Measurements from ENCODE around the gene STAT1.

Gene STAT1

DNA sequence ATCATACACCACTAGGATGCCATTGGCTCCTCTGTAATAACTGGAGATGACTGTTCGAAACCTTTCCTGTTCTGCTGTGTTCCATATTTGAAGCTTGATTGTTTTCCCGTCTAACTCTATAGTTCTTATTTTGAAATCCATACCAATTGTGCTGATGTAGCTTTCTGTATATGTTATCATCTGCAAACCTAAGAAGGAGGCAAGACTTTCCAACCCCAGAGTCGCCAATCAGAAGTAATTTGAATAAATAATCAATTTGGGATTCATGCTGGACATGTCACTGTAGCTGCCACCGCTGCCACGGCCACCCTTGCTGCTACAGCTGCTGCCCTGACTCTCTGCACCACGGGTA is 20.7 kb downstream of the STAT1 start:
- Histone ChIP-seq H3K36me3 (replicated peaks; ENCODE audit: low read depth, low read length) (peaks cover 53% of the 10 kb centered on the region), H2AFZ (ENCODE audit: low read depth, low read length) (no peak overlapping the region), H4K20me1 (ENCODE audit: insufficient read depth, low read length) (no peaks in the 10 kb centered on the region), H3K4me3 (ENCODE audit: low read length) (no peak overlapping the region), H3K9me3 (ENCODE audit: insufficient read depth, low read length) (no peaks in the 10 kb centered on the region), H3K9ac (ENCODE audit: low read length) (no peak overlapping the region), H3K27ac (ENCODE audit: low read length) (no peak overlapping the region), H3K27me3 (ENCODE audit: low read depth, low read length) (no peaks in the 10 kb centered on the region), H3K4me2 (ENCODE audit: low read length) (no peak overlapping the region), H3K4me1 (ENCODE audit: low read length) (peaks cover 8% of the 10 kb centered on the region), H3K79me2 (ENCODE audit: low read length) (no peaks in the 10 kb centered on the region)
- TF ChIP-seq EZH2phosphoT487 (IDR thresholded peaks at IDR 0.05; ENCODE audit: low read depth), result no peak
- TF ChIP-seq, protein P1, sequence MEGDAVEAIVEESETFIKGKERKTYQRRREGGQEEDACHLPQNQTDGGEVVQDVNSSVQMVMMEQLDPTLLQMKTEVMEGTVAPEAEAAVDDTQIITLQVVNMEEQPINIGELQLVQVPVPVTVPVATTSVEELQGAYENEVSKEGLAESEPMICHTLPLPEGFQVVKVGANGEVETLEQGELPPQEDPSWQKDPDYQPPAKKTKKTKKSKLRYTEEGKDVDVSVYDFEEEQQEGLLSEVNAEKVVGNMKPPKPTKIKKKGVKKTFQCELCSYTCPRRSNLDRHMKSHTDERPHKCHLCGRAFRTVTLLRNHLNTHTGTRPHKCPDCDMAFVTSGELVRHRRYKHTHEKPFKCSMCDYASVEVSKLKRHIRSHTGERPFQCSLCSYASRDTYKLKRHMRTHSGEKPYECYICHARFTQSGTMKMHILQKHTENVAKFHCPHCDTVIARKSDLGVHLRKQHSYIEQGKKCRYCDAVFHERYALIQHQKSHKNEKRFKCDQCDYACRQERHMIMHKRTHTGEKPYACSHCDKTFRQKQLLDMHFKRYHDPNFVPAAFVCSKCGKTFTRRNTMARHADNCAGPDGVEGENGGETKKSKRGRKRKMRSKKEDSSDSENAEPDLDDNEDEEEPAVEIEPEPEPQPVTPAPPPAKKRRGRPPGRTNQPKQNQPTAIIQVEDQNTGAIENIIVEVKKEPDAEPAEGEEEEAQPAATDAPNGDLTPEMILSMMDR (IDR thresholded peaks at IDR 0.05; ENCODE audit: low read depth, low read length), result no peak

DNA sequence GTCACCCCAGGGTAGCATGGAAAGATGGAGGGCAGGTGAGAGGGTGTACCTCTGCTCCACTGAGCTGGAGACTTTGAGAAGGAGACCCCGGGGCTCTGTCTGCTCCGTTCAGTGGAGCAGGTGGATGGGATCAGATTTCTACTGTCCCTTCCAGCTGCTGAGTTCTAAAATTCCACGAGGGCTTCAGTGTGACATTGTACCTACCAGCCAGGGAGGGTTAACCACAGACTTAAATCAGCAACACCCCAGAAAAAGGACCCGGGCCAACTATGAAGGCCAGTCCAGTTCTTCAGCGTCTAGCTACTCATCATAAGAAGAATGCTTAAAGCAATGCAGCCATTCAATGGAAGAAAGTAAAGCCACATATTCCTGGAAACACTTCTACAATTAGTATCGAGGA is 23.8 kb downstream of the STAT1 start:
- no peak overlapping the region for H3K27ac ChIP-seq (ENCODE audit: low read length)
- no peaks in the 10 kb centered on the region for H4K20me1 ChIP-seq (ENCODE audit: insufficient read depth, low read length)
- no peak overlapping the region for H3K4me3 ChIP-seq (ENCODE audit: low read length)
- H3K79me2 ChIP-seq (ENCODE audit: low read length), result no peaks in the 10 kb centered on the region
- no peaks in the 10 kb centered on the region for H3K27me3 ChIP-seq (ENCODE audit: low read depth, low read length)
- TF ChIP-seq, protein P1 (IDR thresholded peaks at IDR 0.05; ENCODE audit: low read depth, low read length), result no peak
- no peak for TF ChIP-seq EZH2phosphoT487 (IDR thresholded peaks at IDR 0.05; ENCODE audit: low read depth)
- H3K9ac ChIP-seq (ENCODE audit: low read length), result no peak overlapping the region
- H3K4me2 ChIP-seq (ENCODE audit: low read length), result no peak overlapping the region
- no peaks in the 10 kb centered on the region for H3K9me3 ChIP-seq (ENCODE audit: insufficient read depth, low read length)
- no peaks in the 10 kb centered on the region for H3K4me1 ChIP-seq (ENCODE audit: low read length)
- H3K36me3 ChIP-seq (replicated peaks; ENCODE audit: low read depth, low read length), result peaks cover 40% of the 10 kb centered on the region
- H2AFZ ChIP-seq (ENCODE audit: low read depth, low read length), result no peak overlapping the region

DNA sequence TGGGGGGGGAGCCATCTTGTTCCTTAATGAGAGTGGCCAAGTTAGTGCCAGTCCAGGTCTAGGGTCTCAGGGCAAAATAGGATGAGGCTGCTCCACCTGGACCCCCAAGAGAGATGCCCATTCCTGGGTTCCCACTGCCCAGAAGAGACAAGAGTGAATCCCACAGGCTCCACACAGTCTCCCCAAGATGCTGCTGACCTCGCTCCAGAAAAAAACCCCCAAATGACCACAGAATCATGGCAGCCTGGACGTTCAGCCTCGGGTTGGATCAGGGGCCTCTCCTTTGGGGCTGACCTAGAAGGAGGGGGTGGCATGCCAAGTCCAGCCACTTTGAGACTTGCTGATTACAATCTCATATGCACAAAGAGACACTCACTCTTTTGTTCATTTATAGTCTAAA is 25.1 kb downstream of the STAT1 start:
- no peak overlapping the region for H3K4me3 ChIP-seq (ENCODE audit: low read length)
- H4K20me1 ChIP-seq (ENCODE audit: insufficient read depth, low read length), result no peaks in the 10 kb centered on the region
- TF ChIP-seq, protein P1 (IDR thresholded peaks at IDR 0.05; ENCODE audit: low read depth, low read length), result no peak
- TF ChIP-seq EZH2phosphoT487 (IDR thresholded peaks at IDR 0.05; ENCODE audit: low read depth), result no peak
- H3K9ac ChIP-seq (ENCODE audit: low read length), result no peak overlapping the region
- no peaks in the 10 kb centered on the region for H3K4me1 ChIP-seq (ENCODE audit: low read length)
- H3K79me2 ChIP-seq (ENCODE audit: low read length), result no peaks in the 10 kb centered on the region
- H3K4me2 ChIP-seq (ENCODE audit: low read length), result no peak overlapping the region
- H3K36me3 ChIP-seq (replicated peaks; ENCODE audit: low read depth, low read length), result peaks cover 41% of the 10 kb centered on the region
- H3K9me3 ChIP-seq (ENCODE audit: insufficient read depth, low read length), result no peaks in the 10 kb centered on the region
- no peak overlapping the region for H3K27ac ChIP-seq (ENCODE audit: low read length)
- H2AFZ ChIP-seq (ENCODE audit: low read depth, low read length), result no peak overlapping the region
- no peaks in the 10 kb centered on the region for H3K27me3 ChIP-seq (ENCODE audit: low read depth, low read length)

DNA sequence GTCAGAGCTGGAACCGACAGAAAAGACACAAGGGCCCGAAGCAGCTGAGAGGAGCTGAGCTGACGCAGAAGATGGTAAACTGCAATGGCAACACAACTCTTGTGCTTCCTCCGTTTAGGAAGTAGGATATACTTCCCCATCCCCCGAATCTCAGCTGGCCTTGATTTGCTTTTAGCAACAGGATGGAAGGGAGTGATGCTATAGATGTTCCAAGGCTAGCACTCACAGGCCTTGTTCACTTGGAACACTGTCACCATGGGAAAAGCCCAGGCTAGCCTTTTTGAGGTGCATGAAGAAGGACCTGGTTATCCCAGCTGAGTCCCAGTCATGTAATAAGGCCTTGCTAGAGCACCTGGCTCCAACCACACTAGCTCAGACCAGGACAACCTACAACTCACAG is 26.0 kb downstream of the STAT1 start:
- Histone ChIP-seq H3K36me3 (replicated peaks; ENCODE audit: low read depth, low read length) (peaks cover 43% of the 10 kb centered on the region), H3K9ac (ENCODE audit: low read length) (no peak overlapping the region), H3K4me2 (ENCODE audit: low read length) (no peak overlapping the region), H3K27ac (ENCODE audit: low read length) (no peak overlapping the region), H4K20me1 (ENCODE audit: insufficient read depth, low read length) (no peaks in the 10 kb centered on the region), H3K27me3 (ENCODE audit: low read depth, low read length) (no peaks in the 10 kb centered on the region), H3K4me1 (ENCODE audit: low read length) (peaks cover 2% of the 10 kb centered on the region; the same call in 1 of the 2 replicates), H3K79me2 (ENCODE audit: low read length) (no peaks in the 10 kb centered on the region), H3K9me3 (ENCODE audit: insufficient read depth, low read length) (no peaks in the 10 kb centered on the region), H3K4me3 (ENCODE audit: low read length) (no peak overlapping the region), H2AFZ (ENCODE audit: low read depth, low read length) (no peak overlapping the region)
- TF ChIP-seq EZH2phosphoT487 (IDR thresholded peaks at IDR 0.05; ENCODE audit: low read depth), result no peak
- TF ChIP-seq, protein P1 (IDR thresholded peaks at IDR 0.05; ENCODE audit: low read depth, low read length), result no peak
